Measurements from ENCODE around the gene LRMDA. TPM values are rescaled to one million over a fixed set of nuclear protein-coding genes. Genes with fewer than 3 reads are reported as not detected.

LRMDA gene
- total and polyA plus RNA-seq, 2 of the 4 experiments (the other 2 are of a cell fraction), result 0.07 TPM; not detected in 1

GRCh38 chr10:75439811-75440210 is 8.4 kb downstream of the LRMDA start:
- BruUV-seq (replicated peaks), result no TSS peak
- Histone ChIP-seq H3K4ac (ENCODE audit: low read depth, low read length) (no peak overlapping the region), H3K9me1 (ENCODE audit: insufficient read depth, low read length) (no peaks in the 10 kb centered on the region), H3K9ac (ENCODE audit: low read depth, low read length) (no peak overlapping the region), H4K91ac (ENCODE audit: insufficient read depth, low read depth, low read length) (no peak overlapping the region), H2BK120ac (ENCODE audit: low read depth, low read length) (no peak overlapping the region), H2BK15ac (ENCODE audit: low read depth, low read length) (no peak overlapping the region), H4K20me1 (ENCODE audit: insufficient read depth, low read length) (no peaks in the 10 kb centered on the region), H3K4me3 (ENCODE audit: insufficient read depth, low read depth, low read length) (no peak overlapping the region), H2AK5ac (ENCODE audit: low read depth, low read length) (no peak overlapping the region), H3K56ac (ENCODE audit: extremely low read depth, insufficient read depth, low read length) (no peak overlapping the region), H3K79me1 (ENCODE audit: low read depth in 1 of 2, low read length in 2 of 2) (no peaks in the 10 kb centered on the region), H2AFZ (replicated peaks; ENCODE audit: low read length, poor library complexity) (no peak overlapping the region), H4K5ac (ENCODE audit: low read depth, low read length) (no peak overlapping the region), H3K14ac (replicated peaks; ENCODE audit: low read depth, low read length) (no peak overlapping the region), H3K27me3 (ENCODE audit: control insufficient read depth, insufficient read depth, low read length) (peaks cover 15% of the 10 kb centered on the region), H3K9me3 (ENCODE audit: control insufficient read depth, insufficient read depth, low read length) (peaks cover 4% of the 10 kb centered on the region), H2BK5ac (ENCODE audit: low read depth, low read length, poor library complexity, severe bottlenecking) (no peak overlapping the region), H3K4me1 (ENCODE audit: control insufficient read depth, insufficient read depth, low read length) (no peaks in the 10 kb centered on the region), H3K27ac (ENCODE audit: insufficient read depth, low read length) (no peak overlapping the region), H3K36me3 (ENCODE audit: control insufficient read depth, insufficient read depth, low read length) (no peaks in the 10 kb centered on the region), H2BK20ac (ENCODE audit: low read depth, low read length) (no peak overlapping the region), H2AK9ac (replicated peaks; ENCODE audit: low read depth, low read length, poor library complexity) (no peak overlapping the region), H4K8ac (ENCODE audit: low read depth in 2 of 2, low read length in 2 of 2) (no peak overlapping the region), H3K23ac (ENCODE audit: low read depth, low read length) (no peak overlapping the region), H3K18ac (ENCODE audit: low read depth, low read length) (no peak overlapping the region), H3K4me2 (ENCODE audit: low read depth, low read length) (no peak overlapping the region)
- dilution Hi-C loops (cut with HindIII; ENCODE audit: low sequenced_read_pairs, unreplicated experiment), result no loop called here
- ATAC-seq (ENCODE audit: low read depth) (no peak), DNase-seq (no peak)
- intact Hi-C loops (cut with micrococcal nuclease), result no loop called here
- ChIA-PET POLR2A (ENCODE audit: unreplicated experiment) (no interaction called here), CTCF (no interaction called here)
- TF ChIP-seq USF2 (IDR thresholded peaks at IDR 0.05; ENCODE audit: low read depth, low read length), result no peak
- no peak for TF ChIP-seq ELK1 (IDR thresholded peaks at IDR 0.05; ENCODE audit: borderline replicate concordance, low read depth, low read length)
- no peak for TF ChIP-seq SMC3 (IDR thresholded peaks at IDR 0.05; ENCODE audit: low read depth, low read length)
- TF ChIP-seq MAFK (IDR thresholded peaks at IDR 0.05; ENCODE audit: low read depth, low read length), result no peak
- TF ChIP-seq CHD1 (IDR thresholded peaks at IDR 0.05; ENCODE audit: low read depth, low read length), result no peak
- TF ChIP-seq POLR2A (IDR thresholded peaks at IDR 0.05; ENCODE audit: low read depth, low read length), result no peak
- TF ChIP-seq FOS (IDR thresholded peaks at IDR 0.05; ENCODE audit: low read depth, low read length), result no peak
- TF ChIP-seq MXI1 (IDR thresholded peaks at IDR 0.05; ENCODE audit: borderline replicate concordance, low read depth, low read length), result no peak
- no peak for TF ChIP-seq BHLHE40 (IDR thresholded peaks at IDR 0.05; ENCODE audit: low read depth, low read length)
- no peak for TF ChIP-seq CTCF (conservative IDR thresholded peaks at IDR 0.05; ENCODE audit: low read depth, low read length)
- TF ChIP-seq RFX5 (IDR thresholded peaks at IDR 0.05; ENCODE audit: low read depth, low read length), result no peak
- TF ChIP-seq RAD21 (IDR thresholded peaks at IDR 0.05; ENCODE audit: low read length), result no peak
- TF ChIP-seq MAZ (IDR thresholded peaks at IDR 0.05; ENCODE audit: borderline replicate concordance, low read depth, low read length), result no peak
- no peak for TF ChIP-seq NFE2L2 (IDR thresholded peaks at IDR 0.05; ENCODE audit: low read depth, low read length)
- no peak for TF ChIP-seq CEBPB (IDR thresholded peaks at IDR 0.05; ENCODE audit: low read depth, low read length)
- no peak for TF ChIP-seq RCOR1 (IDR thresholded peaks at IDR 0.05; ENCODE audit: insufficient replicate concordance, low read length)
- WGBS, 2 experiments (ENCODE audit: extremely low coverage in 2 of 2, insufficient read length in 1 of 2), result 71% methylated on average over 2 of the region's 4 CpGs; no CpG with 5 or more reads in 1 of the 2 experiments
- in situ Hi-C loops (cut with MboI; ENCODE audit: low sequenced_read_pairs), result no loop called here

All from IMR-90 (cell line).